Activated CD8-positive, alpha-beta memory T cell treated with anti-CD3 and anti-CD28 coated beads, Interleukin-2, amount 50 U/mL, for 48 hours (primary cell): ENCODE results near the gene GPR162.
A peak's percentile ranks its signal among the peaks of the same experiment; 100 is the strongest.

Experiments
- DNase-seq: peaks from one replicate; pipeline ENCODE4 v3.0.0-alpha.2; 2020

The GPR162 gene

DNA sequence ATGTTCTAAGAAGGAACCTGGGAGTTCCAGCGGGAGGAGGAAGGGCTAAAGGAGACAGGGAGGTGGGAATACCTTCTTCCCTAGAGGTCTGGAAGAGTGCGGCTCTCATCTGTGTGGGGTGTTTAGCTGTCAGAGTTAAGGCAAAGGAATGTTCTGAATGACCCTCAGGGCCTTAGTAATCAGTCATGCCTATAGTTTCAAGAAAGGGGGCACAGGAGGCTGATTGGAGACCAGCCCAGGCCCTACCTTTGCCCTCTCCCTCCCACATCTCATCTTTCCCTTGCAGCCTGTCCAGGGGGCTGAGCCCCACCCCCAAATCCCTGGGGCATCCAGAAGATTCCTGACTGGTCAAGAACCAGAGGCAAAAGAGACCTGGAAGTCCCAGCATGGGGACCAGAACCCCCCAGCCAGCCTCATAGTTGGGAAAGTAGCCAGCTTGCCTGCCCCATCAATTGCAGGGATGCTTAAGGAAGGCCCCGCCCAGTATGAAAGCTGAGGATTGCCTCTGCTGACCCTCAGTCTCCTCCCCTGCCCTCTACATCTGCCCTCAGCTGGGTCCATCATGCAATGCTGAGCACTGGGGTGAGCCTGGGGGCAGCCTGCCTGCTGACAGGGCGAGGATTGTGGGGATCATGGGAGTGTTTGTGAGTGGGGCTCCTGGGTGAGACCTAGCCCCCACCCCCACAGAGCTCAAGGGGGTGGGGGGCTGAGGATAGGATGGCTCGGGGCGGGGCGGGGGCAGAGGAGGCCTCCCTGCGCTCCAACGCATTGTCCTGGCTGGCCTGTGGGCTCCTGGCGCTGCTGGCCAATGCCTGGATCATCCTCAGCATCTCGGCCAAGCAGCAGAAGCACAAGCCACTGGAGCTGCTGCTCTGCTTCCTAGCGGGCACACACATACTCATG, 1.8 kb downstream of the GPR162 start:
- no peak for DNase-seq

DNA sequence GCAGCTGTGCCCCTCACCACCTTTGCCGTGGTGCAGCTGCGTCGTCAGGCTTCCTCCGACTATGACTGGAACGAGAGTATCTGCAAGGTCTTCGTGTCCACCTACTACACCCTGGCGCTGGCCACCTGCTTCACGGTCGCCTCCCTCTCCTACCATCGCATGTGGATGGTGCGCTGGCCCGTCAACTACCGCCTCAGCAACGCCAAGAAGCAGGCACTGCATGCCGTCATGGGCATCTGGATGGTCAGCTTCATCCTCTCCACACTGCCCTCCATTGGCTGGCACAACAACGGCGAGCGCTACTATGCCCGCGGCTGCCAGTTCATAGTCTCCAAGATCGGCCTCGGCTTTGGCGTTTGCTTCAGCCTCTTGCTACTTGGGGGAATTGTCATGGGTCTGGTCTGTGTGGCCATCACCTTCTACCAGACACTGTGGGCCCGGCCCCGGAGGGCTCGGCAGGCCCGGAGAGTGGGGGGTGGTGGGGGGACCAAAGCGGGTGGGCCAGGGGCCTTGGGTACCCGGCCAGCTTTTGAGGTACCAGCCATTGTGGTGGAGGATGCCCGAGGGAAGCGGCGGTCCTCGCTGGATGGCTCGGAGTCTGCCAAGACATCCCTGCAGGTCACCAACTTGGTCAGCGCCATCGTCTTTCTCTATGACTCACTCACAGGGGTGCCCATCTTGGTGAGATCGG, 2.6 kb downstream of the GPR162 start:
- no peak for DNase-seq

DNA sequence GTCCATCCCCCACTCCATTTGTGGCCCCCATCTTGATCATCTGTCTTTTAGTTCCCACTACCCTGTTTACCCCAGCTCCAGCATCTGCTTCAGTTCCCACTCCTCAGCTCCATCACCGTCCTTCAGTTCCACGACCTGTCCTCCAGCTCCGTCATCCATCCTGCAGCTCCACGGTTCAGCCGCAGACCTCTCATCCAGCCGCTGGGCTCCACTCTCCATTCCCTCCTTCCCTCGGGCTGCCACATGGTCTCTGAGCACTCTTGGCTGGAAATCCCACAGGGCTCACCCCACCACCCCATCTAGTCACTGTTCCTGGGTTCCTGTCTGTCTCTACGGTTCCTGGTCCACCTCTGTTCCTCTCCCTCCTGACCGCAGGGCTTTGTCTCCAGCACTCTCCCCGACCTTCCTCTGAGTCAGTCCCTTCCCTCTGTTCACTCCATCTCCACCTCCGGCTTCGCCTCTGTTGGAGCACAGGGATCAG, 3.3 kb downstream of the GPR162 start:
- no peak for DNase-seq

DNA sequence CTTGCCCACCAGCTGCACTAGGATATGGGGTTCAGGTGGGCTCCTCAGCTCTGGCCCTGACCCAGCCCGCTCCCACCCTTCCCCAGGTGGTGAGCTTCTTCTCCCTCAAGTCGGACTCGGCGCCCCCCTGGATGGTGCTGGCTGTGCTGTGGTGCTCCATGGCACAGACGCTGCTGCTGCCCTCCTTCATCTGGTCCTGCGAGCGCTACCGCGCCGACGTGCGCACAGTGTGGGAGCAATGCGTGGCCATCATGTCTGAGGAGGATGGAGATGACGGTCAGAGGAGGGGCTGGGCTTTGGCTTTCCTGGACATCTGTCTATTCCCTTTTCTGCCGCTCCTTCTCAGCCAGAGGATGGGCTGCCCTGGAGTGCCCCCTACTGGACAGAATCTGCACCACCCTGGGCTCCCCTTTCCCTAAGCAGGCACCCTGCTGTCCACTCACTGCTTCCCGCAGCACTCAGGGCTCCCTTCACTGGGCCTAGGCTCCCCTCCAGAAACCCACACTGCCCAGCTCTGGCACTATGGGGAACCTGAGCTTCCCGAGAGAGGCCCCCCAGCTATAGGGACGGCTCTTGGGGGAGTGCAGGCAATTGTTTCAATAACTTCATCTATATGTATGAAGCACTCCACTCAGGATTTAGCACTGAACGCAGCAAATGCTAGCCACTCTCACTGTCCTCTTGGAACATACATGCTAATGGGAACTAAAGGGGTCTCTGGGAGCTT, 3.9 kb downstream of the GPR162 start:
- DNase-seq, result peak; percentile 96

DNA sequence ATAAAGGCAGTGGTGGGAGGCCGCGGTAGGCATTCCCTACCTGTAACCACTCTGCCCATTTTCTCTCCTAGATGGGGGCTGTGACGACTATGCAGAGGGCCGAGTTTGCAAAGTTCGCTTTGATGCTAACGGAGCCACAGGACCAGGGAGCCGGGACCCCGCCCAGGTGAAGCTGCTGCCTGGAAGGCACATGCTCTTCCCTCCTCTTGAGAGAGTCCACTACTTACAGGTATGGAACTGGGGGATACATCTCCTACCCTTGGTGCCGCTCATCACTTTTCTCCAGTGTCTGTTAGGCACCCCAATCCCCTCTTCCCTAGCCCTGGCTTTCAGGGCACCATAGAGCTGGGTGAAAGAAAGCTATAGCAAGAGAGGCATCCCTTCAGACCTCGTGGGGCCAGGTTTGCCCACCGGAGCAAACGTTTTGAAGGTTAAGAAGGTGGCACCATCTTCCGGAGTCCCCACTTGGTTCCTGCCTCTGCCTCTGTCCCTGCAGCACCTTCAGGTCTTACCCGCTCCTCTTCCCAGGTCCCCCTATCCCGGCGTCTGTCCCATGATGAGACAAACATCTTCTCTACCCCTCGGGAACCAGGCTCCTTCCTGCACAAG, 4.6 kb downstream of the GPR162 start:
- no peak for DNase-seq

DNA sequence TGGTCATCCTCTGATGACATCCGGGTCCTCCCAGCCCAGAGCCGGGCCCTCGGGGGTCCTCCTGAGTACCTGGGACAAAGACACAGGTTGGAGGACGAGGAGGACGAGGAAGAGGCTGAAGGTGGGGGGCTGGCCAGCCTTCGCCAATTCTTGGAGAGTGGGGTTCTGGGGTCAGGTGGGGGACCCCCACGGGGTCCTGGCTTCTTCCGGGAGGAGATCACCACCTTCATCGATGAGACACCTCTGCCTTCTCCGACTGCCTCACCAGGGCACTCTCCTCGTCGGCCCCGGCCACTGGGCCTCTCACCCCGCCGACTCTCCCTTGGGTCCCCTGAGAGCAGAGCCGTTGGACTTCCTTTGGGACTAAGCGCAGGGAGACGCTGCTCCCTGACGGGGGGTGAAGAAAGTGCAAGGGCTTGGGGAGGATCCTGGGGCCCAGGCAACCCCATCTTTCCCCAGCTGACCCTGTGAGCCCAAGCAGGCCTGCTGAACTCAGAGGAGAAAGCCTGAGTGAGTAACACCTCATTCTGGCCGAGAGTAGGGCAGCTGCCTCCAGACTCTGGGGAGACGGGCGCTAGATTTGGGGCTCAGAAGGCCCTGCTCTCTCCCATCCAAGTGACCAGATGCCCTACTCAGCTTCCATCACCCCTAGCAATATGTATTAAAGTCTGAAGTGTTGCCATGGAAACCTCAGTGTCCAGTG, 5.3 kb downstream of the GPR162 start:
- no peak for DNase-seq

DNA sequence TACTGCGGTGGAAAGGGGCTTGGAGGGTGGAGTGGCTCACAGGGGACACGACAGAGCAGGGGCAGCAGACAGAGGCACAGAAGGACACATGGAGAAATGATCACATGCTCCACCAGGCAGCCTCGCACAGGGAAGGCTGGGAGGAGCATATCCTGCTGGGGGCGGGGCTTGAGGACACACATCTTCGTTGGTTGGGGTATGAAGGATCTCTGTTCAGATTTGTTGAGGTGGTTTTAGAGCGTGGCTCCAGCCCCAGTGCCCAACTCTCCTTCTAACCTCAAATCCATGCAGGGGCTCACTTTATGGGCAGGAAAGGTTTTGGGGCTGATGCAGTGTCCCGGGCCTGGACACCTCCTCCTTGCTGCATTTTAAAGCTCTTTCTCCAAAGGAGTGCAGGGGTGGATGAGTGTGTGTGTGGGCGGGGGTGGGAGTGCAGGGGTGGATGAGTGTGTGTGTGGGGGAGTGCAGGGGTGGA, 5.9 kb downstream of the GPR162 start:
- peak; percentile 72 for DNase-seq

DNA sequence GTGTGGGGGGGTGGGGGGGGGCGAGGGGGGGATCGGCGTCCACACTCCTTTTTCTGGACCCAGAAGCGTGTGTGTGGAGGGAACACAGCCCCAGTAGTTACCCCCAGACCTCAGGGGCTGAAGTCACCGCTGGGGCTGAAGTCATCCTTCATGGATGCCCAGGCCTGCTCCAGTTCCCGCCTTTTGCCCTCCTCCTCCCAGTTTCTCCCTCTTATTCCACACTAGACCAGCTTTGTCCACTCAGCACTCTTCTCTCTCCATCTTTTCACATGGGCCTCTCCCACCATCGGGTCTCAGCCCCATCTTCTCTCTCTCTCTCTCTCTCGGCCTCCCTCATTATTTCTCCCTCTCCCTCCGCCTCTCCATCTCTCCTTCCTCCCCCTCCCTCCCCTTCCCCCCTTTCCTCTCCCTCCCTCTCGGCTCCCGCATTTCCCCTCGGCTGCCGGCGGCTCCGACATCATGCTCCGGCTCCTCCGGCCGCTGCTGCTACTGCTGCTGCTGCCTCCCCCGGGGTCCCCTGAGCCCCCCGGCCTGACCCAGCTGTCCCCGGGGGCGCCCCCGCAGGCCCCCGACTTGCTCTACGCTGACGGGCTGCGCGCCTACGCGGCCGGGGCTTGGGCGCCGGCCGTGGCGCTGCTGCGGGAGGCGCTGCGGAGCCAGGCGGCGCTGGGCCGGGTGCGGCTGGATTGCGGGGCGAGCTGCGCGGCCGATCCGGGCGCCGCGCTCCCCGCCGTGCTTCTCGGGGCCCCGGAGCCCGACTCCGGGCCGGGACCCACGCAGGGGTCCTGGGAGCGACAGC, 6.6 kb downstream of the GPR162 start, which contains the start of gene P3H3:
P3H3 (plus strand) TSS at position 426 of the 799 bp plus-strand sequence; CDS start at position 460, 34 bp downstream.
- no peak for DNase-seq

DNA sequence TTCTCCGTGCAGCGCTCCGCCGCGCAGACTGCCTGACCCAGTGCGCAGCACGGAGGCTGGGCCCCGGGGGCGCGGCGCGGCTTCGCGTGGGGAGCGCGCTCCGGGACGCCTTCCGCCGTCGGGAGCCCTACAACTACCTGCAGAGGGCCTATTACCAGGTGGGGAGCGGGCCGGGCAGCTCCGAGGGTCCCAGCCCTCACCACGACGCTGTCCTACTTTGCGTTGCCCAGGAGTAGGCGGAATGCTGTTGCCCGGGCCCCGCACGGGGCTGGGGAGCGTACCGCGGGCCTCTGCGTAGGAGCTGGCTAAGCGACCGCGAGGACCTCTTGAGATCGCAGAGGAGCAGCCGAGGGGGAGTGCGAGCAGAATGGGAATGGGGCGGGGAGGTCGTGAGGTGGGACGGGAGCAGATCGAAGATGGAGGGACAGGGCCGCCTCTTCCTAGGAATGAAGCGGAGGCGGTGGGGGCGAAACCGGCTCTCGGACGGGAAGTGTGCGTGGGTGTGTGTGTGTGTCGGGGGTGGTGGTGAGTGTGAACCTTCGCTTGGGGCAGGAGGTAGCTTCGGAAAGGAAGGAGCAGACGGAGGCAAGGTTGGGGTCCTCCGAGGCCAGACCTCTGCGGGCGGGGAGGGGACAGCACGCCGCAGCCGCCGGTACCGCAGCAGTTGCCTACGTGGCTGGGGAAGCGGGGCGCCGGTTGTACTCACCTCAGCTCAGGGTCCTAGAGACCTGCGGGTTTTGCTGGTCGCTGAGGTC, 7.3 kb downstream of the GPR162 start:
- peak; percentile 73 for DNase-seq

DNA sequence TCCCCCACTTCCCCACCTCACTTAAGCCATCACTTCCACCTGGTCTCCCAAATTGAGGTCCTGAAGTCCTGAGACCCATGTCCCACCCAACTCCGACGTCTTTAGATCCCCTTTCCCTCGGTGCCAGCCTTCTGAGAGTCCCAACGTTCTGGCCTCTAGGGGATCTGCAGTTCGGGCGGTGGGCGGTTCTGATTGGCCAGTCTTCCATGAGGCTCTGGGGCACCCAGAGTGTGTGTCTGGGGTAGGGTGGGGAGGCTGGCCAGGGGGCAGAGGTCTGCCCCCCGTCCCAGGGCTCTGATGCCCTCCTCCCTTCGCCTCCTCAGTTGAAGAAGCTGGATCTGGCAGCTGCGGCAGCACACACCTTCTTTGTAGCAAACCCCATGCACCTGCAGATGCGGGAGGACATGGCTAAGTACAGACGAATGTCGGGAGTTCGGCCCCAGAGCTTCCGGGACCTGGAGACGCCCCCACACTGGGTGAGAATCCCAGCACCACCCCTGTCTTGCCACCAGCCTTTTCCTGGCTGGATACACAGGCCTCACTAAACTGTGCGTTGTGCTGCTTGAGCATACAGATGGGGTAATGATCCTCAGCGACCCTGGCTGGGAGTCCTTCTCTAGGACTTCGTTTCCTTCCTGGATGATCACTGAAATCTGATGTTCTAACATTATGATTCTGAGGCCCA, 8.1 kb downstream of the GPR162 start:
- no peak for DNase-seq

DNA sequence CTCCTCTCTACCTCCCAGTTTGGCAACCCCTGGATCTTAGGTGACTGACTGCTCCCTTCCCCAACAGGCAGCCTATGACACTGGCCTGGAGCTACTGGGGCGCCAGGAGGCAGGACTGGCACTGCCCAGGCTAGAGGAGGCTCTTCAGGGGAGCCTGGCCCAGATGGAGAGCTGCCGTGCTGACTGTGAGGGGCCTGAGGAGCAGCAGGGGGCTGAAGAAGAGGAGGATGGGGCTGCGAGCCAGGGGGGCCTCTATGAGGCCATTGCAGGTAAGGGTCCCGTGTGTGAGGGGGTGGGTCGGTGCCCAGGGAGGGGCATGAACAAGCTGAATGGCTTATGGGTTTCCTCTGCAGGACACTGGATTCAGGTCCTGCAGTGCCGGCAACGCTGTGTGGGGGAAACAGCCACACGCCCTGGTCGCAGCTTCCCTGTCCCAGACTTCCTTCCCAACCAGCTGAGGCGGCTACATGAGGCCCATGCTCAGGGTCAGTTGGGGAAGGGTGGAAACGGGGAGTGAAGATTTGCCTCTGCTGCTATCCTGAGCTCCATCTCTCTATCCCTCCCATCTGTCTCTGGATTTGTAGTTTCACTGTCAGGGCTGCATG, 8.8 kb downstream of the GPR162 start:
- no peak for DNase-seq

DNA sequence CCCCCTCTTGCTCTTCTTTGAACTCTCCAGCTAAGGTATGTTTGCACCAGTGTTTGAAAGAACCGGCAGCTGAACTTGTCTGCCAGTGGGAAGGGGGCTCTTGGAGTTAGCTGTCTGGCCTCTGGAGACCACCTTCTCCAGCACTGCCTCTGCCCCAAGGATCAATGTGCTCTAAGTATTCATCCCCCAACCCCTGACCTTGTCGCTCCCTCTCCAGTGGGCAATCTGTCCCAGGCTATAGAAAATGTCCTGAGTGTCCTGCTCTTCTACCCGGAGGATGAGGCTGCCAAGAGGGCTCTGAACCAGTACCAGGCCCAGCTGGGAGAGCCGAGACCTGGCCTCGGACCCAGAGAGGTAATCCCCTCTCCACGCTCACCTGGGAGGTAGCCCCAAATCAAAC, 9.4 kb downstream of the GPR162 start:
- DNase-seq, result no peak

DNA sequence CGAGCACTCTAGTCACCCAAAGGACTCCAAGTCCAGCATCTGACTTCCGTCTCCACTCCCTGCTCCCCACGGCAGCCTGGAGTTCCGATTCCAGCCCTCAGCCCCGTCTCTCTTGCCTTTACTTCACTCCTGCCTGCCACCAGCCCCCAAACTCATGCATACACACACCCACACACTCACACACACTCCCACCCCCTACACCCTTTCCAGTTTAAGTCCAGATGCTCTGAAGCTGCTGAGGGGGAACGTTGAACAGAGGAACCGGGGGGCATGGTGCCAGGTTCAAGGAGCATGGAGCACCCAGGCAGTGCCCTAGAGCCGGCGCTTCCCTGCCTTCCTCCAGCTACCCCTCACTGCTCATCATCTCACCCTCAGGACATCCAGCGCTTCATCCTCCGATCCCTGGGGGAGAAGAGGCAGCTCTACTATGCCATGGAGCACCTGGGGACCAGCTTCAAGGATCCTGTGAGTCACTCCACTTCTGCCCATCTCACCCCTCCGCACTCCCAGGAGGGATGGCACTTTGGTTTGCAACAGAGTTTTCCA, 9.9 kb downstream of the GPR162 start:
- DNase-seq, result no peak

DNA sequence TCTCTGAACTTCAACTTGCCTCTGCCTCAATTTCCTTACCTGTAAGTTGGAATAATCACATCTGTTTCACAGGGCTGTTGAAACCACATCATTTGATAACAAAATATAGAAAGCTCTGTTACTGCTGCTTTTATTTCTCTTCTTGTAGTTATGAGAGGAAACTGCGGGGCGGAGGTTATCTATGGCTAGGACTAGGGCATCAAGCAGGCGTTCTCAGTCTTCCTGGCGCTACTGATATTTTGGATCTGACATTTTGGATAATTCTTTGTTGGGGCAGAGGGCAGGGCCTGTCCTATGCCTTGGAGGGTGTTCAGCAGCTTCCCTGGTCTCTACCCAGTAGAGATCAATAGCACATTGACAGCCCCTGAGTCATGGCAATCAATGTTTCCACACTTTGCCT, 10.5 kb downstream of the GPR162 start:
- DNase-seq, result no peak

DNA sequence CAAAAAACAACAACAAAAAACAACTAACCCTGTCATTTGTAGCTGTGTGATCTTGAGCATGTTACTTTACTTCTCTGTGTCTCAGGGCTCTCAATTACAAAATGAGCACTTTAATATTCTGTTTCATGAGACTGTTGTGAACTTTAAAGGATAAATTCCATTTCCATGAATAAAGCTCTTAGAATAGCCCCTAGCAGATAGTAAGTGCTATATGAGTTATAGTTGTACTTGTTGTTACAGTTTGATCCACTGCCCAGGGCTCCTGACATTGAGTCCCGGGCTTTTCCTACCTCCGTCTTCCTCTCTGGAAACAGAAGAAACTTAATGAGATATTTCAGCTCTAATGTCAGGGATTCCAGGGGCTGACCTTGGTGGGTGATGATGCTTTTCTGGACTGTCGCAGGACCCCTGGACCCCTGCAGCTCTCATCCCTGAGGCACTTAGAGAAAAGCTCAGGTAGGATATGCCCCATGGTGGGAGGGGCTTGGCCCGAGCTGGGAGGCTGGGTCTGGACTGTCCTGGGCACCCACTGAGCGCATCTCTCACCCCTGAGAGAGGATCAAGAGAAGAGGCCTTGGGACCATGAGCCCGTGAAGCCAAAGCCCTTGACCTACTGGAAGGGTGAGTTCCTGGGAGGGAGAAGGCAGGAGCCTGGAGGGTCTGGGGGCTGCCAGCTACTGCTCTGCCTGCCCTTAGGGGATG, 11.7 kb downstream of the GPR162 start:
- DNase-seq, result no peak

DNA sequence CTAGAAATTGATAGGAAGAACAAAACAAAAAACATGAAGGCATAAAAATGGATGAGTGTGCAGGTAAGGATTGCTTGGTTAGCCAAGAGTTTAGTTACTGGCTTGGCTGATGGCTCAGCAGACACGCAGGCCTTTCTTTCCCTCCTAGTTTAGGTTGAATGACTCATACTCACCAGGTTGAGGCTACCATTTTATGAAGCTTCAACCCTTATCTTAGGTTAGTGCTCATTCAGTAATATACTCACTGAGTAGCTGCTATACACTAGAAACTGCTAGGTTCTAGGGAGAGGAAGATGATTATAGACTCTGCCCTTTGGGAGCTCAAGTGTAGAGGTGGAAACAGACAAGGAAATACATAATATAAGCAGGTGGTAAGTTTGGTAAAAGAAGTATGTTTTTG, 12.6 kb downstream of the GPR162 start:
- no peak for DNase-seq

DNA sequence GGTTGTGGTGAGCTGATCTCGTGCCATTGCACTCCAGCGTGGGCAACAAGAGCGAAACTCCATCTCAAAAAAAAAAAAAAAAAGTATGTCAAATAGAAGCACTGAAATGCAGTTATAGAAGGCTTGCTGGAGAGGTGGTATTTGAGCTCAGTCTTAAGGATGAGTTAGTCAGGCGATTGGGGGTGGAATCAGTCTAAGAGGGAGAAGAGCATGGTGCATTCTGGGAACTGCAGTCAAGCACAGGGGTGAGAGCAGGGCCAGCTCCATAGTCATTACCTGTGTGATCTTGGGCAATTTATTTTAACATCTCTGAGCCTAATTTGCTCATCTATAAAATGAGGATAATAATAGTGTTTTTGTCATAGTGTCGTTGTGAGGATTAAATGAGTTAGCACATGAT, 13.3 kb downstream of the GPR162 start:
- no peak for DNase-seq

DNA sequence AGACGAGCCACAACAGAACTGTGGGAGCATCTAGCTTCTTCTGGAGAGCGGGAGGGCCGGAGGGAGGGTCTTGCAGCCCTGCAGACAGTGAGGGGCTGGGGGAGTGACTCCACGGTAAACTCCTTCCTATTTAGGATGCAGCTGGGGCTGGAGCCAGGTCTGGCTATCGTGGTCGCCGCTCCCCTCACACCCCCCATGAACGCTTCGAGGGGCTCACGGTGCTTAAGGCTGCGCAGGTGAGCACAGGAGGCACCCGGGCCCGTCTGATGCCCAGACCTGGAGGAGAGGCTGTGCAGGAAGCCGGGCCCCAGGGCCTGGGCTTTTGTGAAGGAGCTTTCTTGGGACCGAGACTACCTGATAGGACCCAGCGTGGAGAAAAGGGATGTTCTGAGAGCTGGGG, 15.2 kb downstream of the GPR162 start:
- no peak for DNase-seq
